ENCODE data around the gene RAB20. TPM values are rescaled to one million over a fixed set of nuclear protein-coding genes. Genes with fewer than 3 reads are reported as not detected.

The RAB20 gene
- total and polyA plus RNA-seq, 2 of the 8 experiments (the other 6 are each of a cell fraction or from before 2014, with no cell fraction given): 14.8 to 27.9 TPM

DNA sequence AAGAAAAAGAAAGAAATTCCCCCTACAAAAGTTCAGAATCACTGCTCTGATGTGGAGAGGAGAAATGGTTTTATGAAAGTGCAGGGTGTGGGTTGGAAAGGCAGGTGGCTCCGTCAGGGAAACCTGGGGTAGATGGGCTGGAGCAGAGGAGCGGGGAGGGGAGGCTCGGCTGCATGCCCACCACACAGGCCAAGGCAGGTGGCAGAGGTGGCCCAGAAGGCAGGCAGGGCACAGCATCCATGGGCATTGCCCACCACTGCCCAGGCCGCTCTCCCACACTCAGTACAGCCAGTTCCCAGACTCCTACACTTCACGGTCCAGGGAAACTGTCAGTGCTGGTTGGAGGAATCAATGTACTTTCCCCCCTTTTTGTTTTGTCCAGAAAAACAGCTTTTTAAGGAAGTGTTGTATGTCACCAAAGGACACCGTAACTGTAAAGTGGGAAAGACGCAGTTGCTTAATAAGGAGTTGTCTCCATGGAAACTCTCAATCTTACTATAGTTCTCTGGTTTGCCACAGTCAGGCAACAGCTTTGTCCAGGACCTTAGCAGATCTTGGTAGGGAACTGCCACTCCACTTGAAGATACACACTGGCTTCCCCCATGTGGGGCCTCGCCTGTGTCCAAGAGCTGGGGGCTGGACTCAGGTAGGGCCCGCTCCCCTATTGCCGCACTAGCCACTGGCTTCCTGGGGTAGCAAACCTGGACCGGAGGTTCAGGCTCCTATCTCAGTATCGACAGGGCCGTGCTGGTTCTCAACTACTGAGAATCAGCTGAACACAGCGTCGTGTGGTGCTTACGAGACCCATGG is 82.9 kb downstream of the RAB20 start (continued):
- TF ChIP-seq PHF8 (conservative IDR thresholded peaks at IDR 0.05; ENCODE audit: low read depth, low read length) (no peak), MAFK (IDR thresholded peaks at IDR 0.05; ENCODE audit: low read depth, low read length) (no peak)
